Prostate gland (tissue), 2 donors: ENCODE data around the gene EARS2. TPM values are rescaled to one million over a fixed set of nuclear protein-coding genes. Genes with fewer than 3 reads are reported as not detected.

Source experiments
- DNase-seq: peaks from one replicate; pipeline ENCODE4 v3.0.0-alpha.2; 2019; ENCODE audit warnings: low spot score
- H3K27ac ChIP-seq, 2 donors: fragments of 200-600 bp; sonication (generic); 2 replicates each; pipeline ENCODE4 v1.5.1; 2017 to 2019
- H3K27me3 ChIP-seq: fragments of 200-600 bp; sonication (generic); replicated peaks from 2 replicates; pipeline ENCODE4 v1.5.1; 2019; ENCODE audit not compliant: insufficient read depth
- H3K36me3 ChIP-seq, 2 donors: fragments of 200-600 bp; sonication (generic); 1 replicate in 1 of 2; 2 replicates in 1 of 2; pipeline versions ENCODE4 v1.5.1 to v1.8.1; 2017 to 2019
- H3K4me1 ChIP-seq: fragments of 200-600 bp; sonication (generic); replicated peaks from 2 replicates; pipeline ENCODE4 v1.5.1; 2019
- H3K4me3 ChIP-seq, 2 donors: fragments of 200-600 bp; sonication (generic); 2 replicates each; pipeline ENCODE4 v1.5.1; 2017 to 2019
- H3K9me3 ChIP-seq: fragments of 200-600 bp; sonication (generic); 2 replicates; pipeline ENCODE4 v1.5.1; 2017
- POLR2A ChIP-seq: fragments of 450-650 bp; IDR thresholded peaks from one replicate; pipeline ENCODE4 v1.6.1; 2016; ENCODE audit warnings: antibody characterized with exemption, mild to moderate bottlenecking
- POLR2AphosphoS5 ChIP-seq: sonication (generic); formaldehyde crosslinking; IDR thresholded peaks from one replicate; pipeline ENCODE4 v1.6.1; 2017; ENCODE audit warnings: antibody characterized with exemption
- WGBS: methylation state at CpG from one replicate; pipeline ENCODE4 v1.1.5; 2018; 5-methylcytosine and 5-hydroxymethylcytosine counted together
- intact Hi-C: fragments of 100-400 bp; cut with DNase I; formaldehyde crosslinking; loops from one replicate; pipeline ENCODE4 v1.14.2; 2022
- total RNA-seq, 2 donors: library from RNA; depleted of rRNA; stranded (reverse); fragments of >200 nt; gene quantifications; one replicate each; pipeline ENCODE4 v1.1.0, GENCODE V29; 2016
- TF ChIP-seq, protein P1 (sequence below), 4 experiments: fragments of 200-600 bp in 2 of 4; fragments of 450-650 bp in 2 of 4; sonication (generic) in 2 of 4; IDR thresholded peaks; 1 replicate in 3 of 4; 2 replicates in 1 of 4; pipeline ENCODE4 v1.5.1; 2016 to 2019; ENCODE audit warnings: antibody characterized with exemption in 4 of 4, mild to moderate bottlenecking in 2 of 4, moderate library complexity in 2 of 4

Gene EARS2
- total RNA-seq, 2 donors from 2014 or later: 40.3 to 60.2 TPM

DNA sequence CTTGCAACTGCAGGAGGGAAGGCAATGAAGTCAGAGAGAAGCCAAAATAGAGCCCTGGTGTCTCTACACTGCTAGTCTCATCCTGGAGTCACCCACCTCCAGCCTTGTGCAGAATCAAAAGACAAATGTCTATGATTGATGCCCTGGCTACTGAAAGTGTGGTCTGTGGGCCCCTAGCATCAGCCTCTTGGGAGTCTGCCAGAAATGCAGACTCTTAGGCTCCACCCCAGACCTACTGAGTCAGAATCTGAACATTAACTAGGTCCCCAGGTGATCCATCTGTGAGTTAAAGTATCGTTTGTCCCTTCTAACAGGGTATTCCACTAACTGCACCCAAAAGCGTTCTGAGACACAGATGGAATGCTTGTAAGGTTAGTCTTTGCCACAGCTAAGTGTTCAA lies 21.2 kb downstream of the EARS2 start:
- Histone ChIP-seq H3K27me3 (no peaks in the 10 kb centered on the region), H3K4me1 (no peaks in the 10 kb centered on the region), H3K36me3 (peaks cover 3% of the 10 kb centered on the region in 2 donors), H3K27ac (no peak overlapping the region), H3K4me3 (no peak overlapping the region), H3K9me3 (no peaks in the 10 kb centered on the region)
- intact Hi-C loops: no loop called here
- DNase-seq: no peak
- WGBS: 82% methylated on average over 2 of the region's 2 CpGs
- TF ChIP-seq POLR2AphosphoS5 (no peak), POLR2A (no peak)
- TF ChIP-seq, protein P1, sequence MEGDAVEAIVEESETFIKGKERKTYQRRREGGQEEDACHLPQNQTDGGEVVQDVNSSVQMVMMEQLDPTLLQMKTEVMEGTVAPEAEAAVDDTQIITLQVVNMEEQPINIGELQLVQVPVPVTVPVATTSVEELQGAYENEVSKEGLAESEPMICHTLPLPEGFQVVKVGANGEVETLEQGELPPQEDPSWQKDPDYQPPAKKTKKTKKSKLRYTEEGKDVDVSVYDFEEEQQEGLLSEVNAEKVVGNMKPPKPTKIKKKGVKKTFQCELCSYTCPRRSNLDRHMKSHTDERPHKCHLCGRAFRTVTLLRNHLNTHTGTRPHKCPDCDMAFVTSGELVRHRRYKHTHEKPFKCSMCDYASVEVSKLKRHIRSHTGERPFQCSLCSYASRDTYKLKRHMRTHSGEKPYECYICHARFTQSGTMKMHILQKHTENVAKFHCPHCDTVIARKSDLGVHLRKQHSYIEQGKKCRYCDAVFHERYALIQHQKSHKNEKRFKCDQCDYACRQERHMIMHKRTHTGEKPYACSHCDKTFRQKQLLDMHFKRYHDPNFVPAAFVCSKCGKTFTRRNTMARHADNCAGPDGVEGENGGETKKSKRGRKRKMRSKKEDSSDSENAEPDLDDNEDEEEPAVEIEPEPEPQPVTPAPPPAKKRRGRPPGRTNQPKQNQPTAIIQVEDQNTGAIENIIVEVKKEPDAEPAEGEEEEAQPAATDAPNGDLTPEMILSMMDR (IDR thresholded peaks at IDR 0.05): no peak

- WGBS: 85% methylated on average over 16 of the region's 19 CpGs
- DNase-seq: no peak
- TF ChIP-seq, protein P1 (IDR thresholded peaks at IDR 0.05): no peak
- TF ChIP-seq POLR2AphosphoS5: no peak
- no peak for TF ChIP-seq POLR2A
- intact Hi-C loops: no loop called here
- Histone ChIP-seq H3K36me3 (peaks cover 3 to 4% of the 10 kb centered on the region in 2 donors), H3K27me3 (no peaks in the 10 kb centered on the region), H3K4me1 (no peaks in the 10 kb centered on the region), H3K27ac (no peak overlapping the region), H3K9me3 (no peaks in the 10 kb centered on the region), H3K4me3 (no peak overlapping the region)
Observed at GRCh38 chr16:23534868-23535860, 22.0 kb downstream of the EARS2 start.

GRCh38 chr16:23532448-23532847 lies 24.7 kb downstream of the EARS2 start:
- Histone ChIP-seq H3K36me3 (peaks cover 3 to 18% of the 10 kb centered on the region in 2 donors), H3K27ac (no peak overlapping the region), H3K4me3 (no peak overlapping the region), H3K27me3 (no peaks in the 10 kb centered on the region), H3K9me3 (no peaks in the 10 kb centered on the region), H3K4me1 (no peaks in the 10 kb centered on the region)
- intact Hi-C loops: no loop called here
- DNase-seq: no peak
- 91% methylated on average over 1 of the region's 1 CpG for WGBS
- TF ChIP-seq, protein P1 (IDR thresholded peaks at IDR 0.05): no peak
- no peak for TF ChIP-seq POLR2AphosphoS5
- no peak for TF ChIP-seq POLR2A

GRCh38 chr16:23530062-23530461 lies 27.1 kb downstream of the EARS2 start:
- intact Hi-C loops: no loop called here

More at GRCh38 chr16:23530062-23530461, 27.1 kb downstream of the EARS2 start:
- DNase-seq: no peak
- no peak overlapping the region for H3K4me3 ChIP-seq
- H3K27me3 ChIP-seq: no peaks in the 10 kb centered on the region
- no peaks in the 10 kb centered on the region for H3K4me1 ChIP-seq
- peaks cover 3 to 18% of the 10 kb centered on the region in 2 donors for H3K36me3 ChIP-seq
- no peaks in the 10 kb centered on the region for H3K9me3 ChIP-seq
- TF ChIP-seq, protein P1 (IDR thresholded peaks at IDR 0.05): no peak
- no peak for TF ChIP-seq POLR2AphosphoS5
- TF ChIP-seq POLR2A: no peak
- H3K27ac ChIP-seq: no peak overlapping the region
- 94% methylated on average over 5 of the region's 5 CpGs for WGBS
